ENCODE results near the gene CCR8. TPM values are rescaled to one million over a fixed set of nuclear protein-coding genes. Genes with fewer than 3 reads are reported as not detected.

The CCR8 gene
- total RNA-seq, 1 donor = 2.2 TPM

Other genes starting within 250 kb of the CCR8 start
- gene GORASP1, start 222.1 kb upstream of the CCR8 start, total RNA-seq = 17.9 TPM
- 5.6 TPM for gene TTC21A, start 222.0 kb upstream of the CCR8 start, total RNA-seq
- 294 TPM for gene CSRNP1, start 176.1 kb upstream of the CCR8 start, total RNA-seq
- under 0.01 TPM for gene XIRP1, start 137.1 kb upstream of the CCR8 start, total RNA-seq
- gene CX3CR1, start 49.7 kb upstream of the CCR8 start, total RNA-seq = 5.7 TPM
- 25.7 TPM for gene SLC25A38, start 53.7 kb downstream of the CCR8 start, total RNA-seq
- 2,107 TPM for gene RPSA, start 77.0 kb downstream of the CCR8 start, total RNA-seq
- 0.10 TPM for gene MOBP, start 138.0 kb downstream of the CCR8 start, total RNA-seq